ENCODE results near the gene KRTAP6-1.

KRTAP6-1 gene

DNA sequence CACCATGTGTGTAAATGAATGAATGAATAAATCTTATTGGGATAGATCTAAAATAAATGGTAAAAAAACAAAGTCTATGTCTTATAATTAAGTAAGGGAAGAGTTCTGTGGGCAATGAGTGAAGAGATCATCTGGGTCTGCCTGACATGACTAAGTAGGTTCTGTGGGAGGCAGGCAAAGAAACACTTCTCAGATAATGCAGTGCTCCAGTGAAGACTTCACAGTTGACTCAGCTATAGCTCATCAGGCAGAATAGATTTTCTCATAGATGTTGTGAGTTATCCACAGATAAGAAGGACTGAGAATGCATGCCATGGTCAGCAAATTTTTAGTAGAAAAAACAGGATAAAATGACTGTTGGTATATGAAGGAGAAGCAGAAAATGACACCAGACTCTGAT is 36.0 kb downstream of the KRTAP6-1 start:
- DNase-seq (ENCODE audit: low read depth in 2 of 2): no peak

DNA sequence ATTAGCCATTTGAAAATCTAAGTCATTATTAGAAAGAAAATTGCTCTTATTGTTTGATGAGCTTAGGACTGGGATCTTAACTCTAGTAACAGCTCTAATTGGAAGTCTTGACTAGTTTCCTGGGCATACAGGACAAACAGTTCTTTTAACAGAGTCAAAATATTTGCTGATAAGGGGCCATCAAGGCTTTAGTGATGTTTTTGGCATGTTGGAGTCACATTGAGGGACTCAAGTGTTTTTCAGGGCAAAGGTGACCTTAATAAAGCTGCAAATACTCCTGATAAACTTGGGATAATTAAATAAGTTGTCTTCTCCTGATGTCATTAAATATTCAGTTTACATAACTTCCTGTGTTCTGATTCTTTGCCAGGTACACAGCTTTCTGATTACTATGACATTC is 46.1 kb downstream of the KRTAP6-1 start:
- DNase-seq (ENCODE audit: low read depth in 2 of 2): no peak

DNA sequence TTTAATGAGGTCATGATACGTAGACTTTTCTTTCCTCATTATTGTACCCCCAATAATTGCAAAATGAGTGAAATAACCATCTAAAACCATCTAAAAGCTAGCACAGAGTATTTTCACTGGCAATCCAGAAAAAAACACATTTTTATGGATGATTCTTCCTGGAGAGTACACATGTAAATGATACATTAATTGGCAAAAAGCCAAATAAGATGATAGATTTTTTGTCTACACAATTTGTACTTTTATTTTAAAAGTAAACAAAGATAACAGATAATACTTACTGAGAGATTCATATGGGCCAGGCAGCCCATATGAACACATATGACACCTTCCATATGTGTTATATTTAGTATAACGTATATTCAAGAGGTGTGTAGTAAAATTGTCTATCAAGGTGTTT is 50.1 kb downstream of the KRTAP6-1 start:
- no peak for DNase-seq (ENCODE audit: low read depth in 2 of 2)

All from stimulated activated CD4-positive, alpha-beta T cell treated with anti-CD3 and anti-CD28 coated beads, Interleukin-15, amount 100 ng/mL, for 48 hours (primary cell).